GM18951 (cell line): Measurements from ENCODE around the gene FANCI.

Experiments used
- POLR2A ChIP-seq: IDR thresholded peaks from 4 replicates; pipeline ENCODE4 v1.6.1; 2011; ENCODE audit warnings: mild to moderate bottlenecking; ENCODE audit not compliant: insufficient read length, insufficient read depth; ENCODE audit errors: extremely low read depth
- in situ Hi-C: fragments of 300-500 bp; cut with MboI; formaldehyde crosslinking; loops from one replicate; pipeline ENCODE4 v1.12.0; 2022; ENCODE audit warnings: low sequenced_read_pairs, mixed read lengths, inconsistent platforms; ENCODE audit not compliant: unreplicated experiment

FANCI gene

DNA sequence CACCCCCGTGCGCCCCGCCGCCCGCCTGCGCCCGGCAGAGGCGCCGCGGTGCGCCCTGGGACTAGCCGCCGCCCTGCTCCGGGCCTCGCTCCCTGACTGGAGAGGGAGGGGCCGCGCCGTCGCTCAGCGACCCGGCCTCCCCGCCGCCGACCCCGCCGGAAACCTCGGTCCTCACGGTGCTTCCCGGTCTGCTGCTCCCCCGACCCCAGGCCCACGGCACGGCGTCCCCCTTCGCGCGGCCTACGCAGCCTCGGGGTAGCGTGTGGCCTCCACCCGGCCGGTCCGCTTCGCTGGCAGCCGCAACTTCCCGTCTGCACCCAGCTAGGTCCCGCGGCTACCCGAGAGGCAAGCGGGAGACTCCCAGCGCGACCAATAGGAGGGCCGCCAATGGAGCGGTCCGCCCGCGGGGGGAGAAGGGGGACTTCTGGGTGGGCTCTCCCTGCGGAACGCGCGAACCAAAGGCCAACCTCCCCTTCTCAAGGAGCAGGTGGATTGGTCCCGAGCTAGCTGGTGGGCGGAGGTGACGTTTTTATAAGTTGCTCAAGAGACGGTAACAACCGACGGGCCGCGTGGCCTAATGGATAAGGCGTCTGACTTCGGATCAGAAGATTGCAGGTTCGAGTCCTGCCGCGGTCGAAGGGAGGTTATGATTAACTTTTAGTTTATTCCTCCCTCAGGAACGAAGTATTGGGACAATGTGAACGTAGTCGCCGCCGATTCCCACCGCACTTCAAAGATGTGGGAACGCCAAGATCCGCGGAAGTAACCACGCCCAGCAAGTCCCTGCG, 90.9 kb downstream of the FANCI start, which contains the start of gene POLG:
TSS of gene POLG (minus strand) at position 315 of the 788 bp plus-strand sequence. CDS start 1,070 bp downstream, outside the sequence.
- peak; percentile 98 for TF ChIP-seq POLR2A
- in situ Hi-C loops: no loop called here

DNA sequence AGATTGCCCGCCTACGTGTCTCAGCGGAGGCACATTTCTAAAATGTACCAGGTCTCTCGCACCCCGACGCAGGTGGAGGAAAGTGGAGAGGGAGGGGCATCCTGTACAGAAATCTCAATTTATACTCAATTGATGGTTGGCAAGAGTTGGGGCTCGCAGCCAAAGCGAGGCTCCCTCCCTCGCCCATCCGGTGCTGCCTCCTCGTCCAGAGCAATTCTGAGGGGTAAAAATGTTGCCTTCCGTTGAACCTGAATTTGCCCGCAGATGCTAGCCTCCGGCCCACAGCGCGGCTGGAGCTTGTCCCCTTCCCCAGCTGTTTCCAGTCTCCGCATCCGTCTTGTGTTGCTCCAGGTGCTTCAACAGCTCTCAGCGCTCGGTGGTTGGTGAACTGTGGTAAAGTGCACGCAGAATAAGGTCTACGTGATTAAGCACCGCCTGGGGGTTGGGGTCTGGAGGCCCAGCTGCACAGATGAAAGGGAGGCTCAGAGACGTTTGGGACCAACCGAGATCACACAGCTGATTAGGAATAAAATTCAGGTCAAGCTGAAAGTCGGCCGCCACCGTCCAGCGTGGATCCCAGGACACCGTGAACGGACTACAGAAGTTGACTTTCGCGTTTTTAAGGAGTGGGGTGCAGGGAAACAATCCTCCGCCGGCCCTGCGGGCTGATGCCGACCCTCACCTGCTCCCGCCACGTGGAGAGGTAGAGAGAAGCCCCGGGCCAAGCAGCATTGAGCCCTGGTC, 91.7 kb downstream of the FANCI start:
- TF ChIP-seq POLR2A: no peak
- in situ Hi-C loops: no loop called here

DNA sequence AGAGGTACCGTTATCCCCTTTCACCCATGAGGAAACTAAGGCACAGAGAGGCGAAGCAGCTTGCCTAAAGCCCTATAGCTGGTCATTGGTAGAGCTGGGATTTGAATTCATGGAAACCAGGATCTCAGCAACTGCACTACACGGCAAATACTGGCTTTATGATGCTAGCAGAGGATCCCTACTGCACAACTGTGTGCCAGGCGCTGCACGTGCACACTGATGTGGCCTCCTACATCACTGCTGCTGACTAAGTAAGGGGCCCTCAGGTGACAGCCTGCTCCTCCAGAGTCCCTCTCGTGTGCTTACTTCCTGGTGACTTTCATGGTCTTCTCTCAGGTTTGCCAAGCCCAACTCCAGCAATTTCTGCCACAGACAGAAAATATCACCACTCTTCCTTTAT, 94.3 kb downstream of the FANCI start:
- in situ Hi-C loops: no loop called here
- no peak for TF ChIP-seq POLR2A

DNA sequence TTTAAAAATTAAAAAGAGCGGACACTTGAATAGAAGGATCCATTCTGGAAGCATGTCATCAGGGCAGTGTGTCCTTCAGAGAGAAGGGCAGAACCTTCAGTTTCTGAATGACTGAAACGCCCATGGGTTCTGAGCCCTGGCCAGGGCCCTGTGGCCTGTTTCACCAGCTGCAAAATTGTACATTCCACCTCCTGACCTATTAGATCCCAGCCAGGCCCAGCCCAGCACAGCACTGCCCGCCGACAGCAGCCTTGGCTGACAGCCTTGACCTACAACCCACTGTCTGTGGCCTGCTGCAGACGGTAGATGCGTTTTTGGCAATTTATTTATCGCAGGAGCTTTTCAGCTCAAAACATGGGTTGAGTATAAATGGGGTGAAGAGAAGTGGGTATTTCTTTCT, 96.8 kb downstream of the FANCI start:
- no peak for TF ChIP-seq POLR2A
- in situ Hi-C loops: no loop called here

DNA sequence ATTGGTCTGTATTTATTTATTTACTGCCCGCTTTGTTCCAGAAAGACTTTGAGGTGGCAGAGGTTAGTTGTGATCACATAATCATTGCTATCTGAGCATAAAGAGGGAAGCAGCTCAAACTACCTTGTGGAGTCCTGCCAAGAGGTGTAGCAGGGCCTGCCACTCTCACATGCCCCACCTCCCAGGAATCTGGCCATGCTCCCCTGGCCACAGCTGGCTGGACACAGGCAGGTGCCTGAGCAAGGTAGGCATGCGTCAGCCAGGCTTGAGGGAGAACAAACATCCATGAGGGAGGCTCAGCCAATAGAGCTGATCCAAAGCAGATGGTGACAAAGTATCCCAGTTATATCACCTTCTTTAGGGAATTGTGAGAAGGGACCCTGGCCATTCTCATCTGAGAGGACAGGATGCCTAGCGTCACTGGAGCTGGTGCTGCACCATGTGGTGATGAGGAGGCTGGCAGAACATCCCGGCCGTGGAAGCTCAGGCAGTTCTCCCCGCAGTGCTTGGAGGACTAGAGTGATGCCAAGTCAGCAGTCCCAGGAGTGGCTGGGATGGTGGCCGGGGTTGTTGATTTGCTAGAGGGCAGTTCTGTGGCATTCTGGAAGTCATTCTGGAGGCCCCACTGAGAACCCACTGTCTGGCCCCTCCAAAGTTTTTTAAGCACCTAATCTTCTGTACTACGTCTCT, 97.7 kb downstream of the FANCI start:
- TF ChIP-seq POLR2A: no peak
- in situ Hi-C loops: no loop called here

DNA sequence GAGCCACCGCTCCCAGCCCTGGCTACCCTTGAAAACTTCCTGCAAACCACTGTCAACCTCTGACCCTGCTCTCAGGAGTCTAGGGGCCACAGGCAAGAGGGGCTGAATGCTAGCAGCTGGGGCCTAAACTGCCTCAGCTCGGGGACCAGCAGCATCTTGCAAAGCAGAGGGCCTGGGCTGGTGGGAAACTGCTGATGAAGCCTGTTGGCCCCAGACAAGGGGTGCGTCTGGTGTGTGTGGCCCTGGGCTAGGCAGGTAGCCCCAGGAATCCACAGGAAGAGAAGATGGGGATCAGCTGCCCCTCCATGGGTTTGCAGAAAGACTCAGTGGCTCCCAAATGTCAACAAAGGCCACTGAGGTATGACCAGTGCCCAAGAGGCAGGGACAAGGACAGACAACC, 99.1 kb downstream of the FANCI start:
- TF ChIP-seq POLR2A: no peak
- in situ Hi-C loops: no loop called here

DNA sequence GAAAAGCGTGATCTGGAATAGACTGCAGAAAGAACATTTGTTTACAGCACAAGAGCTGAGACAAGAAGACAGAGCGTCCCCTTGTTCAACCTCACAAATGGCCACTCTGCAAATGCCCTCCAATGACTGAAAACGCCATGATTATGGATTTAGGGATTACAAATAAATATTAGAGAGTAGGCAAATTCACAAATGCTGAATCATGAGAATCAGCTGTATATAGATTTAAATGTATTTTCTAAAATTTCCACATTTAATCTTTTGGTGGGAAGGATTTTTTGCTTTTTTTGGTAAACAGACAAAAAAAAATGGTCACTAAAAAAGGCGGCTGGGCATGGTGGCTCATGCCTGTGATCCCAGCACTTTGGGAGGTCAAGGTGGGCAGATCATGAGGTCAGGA, 101.5 kb downstream of the FANCI start:
- TF ChIP-seq POLR2A: no peak
- in situ Hi-C loops: no loop called here

DNA sequence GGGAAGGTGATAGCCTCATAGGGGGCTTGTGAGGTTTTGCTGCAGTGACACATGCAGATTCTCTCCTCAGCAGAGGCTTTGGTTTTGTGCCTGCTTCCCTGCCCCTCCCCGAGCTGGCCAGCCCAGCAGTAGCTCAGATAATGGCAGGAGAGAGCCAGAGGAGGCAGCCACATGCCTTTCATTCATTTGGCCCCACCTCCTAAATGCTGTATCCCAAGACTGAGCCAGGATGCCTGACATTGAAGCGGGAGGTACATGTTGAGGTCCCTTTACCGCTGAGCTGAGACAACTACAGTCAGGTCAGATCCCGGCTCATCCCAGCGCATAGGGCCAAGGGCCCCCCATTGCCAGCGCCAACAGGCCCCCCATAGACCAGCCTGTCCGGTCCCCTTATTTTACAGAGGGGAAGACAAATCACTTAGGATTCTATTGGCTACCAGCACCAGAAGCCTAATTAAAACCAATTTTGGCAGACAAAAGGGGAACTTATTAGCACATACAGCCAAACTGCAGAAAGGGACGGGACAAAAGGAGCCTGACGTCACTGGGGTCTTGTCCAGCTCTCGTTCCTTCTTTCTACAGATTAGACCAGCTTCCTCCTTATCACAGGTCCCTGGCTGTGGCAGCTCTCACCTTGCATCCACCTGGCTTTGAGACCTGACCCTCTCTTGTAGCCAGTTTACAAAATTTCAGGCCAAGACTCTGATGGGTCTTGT, 102.9 kb downstream of the FANCI start:
- in situ Hi-C loops: no loop called here

DNA sequence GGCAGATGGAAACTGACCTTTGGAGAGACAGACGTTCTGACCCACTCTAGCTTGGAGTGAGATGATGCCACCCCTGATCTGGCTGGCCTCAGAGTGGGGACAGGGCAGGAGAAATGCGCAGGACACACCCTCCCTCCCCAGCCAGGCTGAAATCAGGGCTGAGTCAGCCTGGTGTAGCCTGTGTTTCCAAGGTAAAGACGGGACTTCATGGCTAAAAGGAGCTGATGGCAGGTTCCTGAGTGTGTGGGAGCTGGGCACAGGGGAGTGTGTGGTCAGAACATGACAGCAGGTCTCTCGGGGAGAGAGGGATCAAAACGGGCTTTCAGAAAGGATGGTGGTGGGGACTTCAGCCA, 105.4 kb downstream of the FANCI start:
- in situ Hi-C loops: no loop called here
- TF ChIP-seq POLR2A: no peak

More for the DNA sequence above, 102.9 kb downstream of the FANCI start:
- no peak for TF ChIP-seq POLR2A

DNA sequence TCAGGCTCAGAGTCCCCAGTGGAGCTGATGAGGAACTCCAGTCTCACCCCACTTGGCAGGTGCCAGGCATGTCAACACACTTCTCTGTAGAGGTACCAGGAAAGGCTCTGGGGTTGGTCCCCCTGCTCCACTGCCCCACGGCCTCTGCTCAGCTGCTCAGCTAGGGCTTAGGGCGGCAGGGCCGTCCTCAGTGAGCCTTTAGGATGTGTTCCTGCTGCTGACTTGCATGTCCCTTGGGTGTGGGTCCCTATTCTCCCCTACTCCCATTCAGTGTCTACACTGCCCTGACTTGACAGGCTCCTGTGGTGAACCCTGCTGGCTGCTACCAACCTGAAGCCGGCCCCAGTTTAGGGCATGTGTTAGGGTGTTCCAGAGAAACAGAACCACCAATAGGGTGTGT, 108.7 kb downstream of the FANCI start:
- TF ChIP-seq POLR2A: no peak
- in situ Hi-C loops: loop anchor here (5.0 kb wide), 1 partner anchor 80 kb away; no protein-coding TSS in a partner anchor

DNA sequence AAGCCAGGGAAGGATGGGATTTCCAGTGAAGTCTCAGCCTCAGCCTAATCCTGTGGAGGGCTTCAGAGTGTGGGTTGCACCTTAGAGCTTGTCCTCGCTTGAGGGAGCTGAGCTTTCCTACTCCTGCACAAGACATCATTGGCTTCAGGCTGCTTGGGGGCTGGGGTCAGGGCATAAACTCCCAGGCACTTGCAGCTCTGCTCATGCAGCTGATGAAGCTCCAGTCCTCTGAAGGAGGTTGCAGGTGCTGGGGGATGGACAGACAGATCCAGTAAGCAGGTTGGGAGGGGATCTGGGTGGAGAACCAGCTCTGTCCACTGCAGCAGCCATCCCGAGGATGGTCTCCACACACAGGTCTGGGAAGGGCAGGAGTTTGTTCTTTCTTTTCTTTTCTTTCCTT, 110.2 kb downstream of the FANCI start:
- no peak for TF ChIP-seq POLR2A
- in situ Hi-C loops: loop anchor here (5.0 kb wide), 1 partner anchor 78 kb away; no protein-coding TSS in a partner anchor

DNA sequence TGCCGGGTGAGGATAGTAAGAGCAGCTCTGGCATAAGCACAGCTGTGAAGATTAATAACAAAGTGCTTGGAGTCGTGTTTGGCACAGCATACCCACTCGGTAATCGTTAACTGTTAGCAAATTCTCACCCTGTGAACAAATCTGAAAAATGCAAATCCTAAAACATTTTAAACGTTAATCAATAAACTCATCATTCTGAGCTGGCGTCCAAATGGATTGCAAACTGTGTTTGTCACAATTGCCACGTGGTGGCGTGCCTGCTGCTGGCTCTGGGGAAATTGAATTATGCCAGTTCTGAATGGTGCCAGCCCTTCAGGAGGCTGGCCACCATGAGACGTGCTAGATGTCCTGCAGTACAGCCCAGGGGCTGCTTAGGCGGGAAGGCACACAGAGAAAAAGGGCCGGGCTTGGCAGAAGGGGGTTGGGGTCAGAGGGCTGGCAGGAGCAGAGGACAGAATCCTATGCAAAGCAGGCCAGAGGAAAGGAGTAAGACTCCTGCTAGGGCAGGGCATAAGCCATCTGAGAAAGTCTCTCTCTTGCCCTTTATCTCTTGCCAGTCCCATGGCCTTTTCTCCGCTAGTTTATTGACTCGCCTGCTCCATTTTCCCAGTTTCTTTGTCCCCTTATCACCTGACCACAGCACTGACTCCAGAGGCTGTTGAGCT, 113.0 kb downstream of the FANCI start:
- in situ Hi-C loops: no loop called here
- TF ChIP-seq POLR2A: no peak
